Measurements from ENCODE around the gene IGF1.

Gene IGF1

DNA sequence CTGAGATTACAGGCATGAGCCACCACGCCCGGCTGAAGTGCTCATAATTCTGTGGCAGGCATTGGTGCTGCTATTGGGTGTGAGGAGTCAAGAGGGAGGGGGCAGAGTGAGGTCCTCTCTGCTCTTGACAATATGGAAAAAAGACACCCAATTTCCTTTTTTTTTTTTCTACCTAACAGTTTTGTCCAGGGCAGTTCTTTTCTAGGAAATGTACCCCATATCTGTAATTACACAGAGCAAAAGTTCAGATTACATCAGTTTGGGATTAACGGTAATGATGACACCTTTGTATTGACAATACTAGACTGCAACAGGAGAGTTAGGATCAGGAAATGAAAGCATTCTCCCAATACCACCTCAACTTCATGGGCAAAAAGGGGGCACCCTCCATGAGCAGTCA, 36.3 kb downstream of the IGF1 start:
- TF ChIP-seq CTCF (IDR thresholded peaks at IDR 0.05; ENCODE audit: low read depth, low read length), result no peak
- in situ Hi-C loops (cut with HindIII; ENCODE audit: low sequenced_read_pairs), result no loop called here
- no peak overlapping the region for H3K4me3 ChIP-seq (ENCODE audit: low read depth, low read length)
- no peak for DNase-seq (ENCODE audit: low read depth, low spot score)

DNA sequence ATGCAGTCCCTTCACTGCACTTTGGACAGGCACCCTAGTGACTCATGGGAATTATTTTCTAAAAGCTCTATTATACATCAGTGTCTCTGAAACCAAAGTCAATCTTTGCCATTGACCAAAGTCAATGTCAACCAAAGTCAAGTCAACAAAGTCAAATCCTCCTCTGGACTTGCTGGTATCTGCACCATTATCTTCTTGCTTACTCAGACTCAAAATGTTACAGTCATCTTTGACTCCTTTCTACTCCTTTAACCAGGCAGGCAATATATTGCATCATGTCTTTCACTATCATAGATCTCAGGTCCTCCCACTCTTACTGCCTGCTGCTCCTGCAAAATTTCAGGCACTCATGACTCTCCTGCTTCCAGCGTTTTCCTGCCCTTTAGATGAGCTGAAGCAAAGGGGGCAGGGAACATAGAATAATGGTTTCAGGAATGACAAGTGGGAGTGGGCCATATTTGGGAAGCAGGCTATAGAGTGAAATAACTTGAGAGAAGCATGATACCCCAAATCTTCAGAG, 39.2 kb downstream of the IGF1 start:
- H3K4me3 ChIP-seq (ENCODE audit: low read depth, low read length), result no peak overlapping the region
- TF ChIP-seq CTCF (IDR thresholded peaks at IDR 0.05; ENCODE audit: low read depth, low read length), result no peak
- no peak for DNase-seq (ENCODE audit: low read depth, low spot score)
- in situ Hi-C loops (cut with HindIII; ENCODE audit: low sequenced_read_pairs), result no loop called here

GRCh38 chr12:102439426-102440405, 40.6 kb downstream of the IGF1 start:
- DNase-seq (ENCODE audit: low read depth, low spot score), result no peak
- in situ Hi-C loops (cut with HindIII; ENCODE audit: low sequenced_read_pairs), result no loop called here
- H3K4me3 ChIP-seq (ENCODE audit: low read depth, low read length), result no peak overlapping the region
- no peak for TF ChIP-seq CTCF (IDR thresholded peaks at IDR 0.05; ENCODE audit: low read depth, low read length)

DNA sequence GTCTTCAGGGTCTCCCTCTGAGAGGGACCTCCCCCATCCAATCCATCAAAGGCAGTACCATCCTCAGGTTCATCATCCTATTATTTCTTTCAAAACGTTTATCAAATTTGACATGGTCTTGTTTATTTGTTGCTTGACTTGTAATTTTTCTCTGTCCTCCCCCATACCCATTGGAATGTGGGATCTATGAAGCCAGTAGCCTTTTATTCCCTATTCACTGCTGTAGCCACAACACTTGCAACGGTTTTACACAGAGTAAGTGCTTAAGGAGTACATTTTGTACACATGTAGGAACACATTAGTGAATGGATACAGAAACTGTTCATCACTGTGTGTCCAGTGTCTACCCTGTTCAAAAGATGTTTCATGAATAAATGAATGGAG, 41.5 kb downstream of the IGF1 start:
- no peak overlapping the region for H3K4me3 ChIP-seq (ENCODE audit: low read depth, low read length)
- TF ChIP-seq CTCF (IDR thresholded peaks at IDR 0.05; ENCODE audit: low read depth, low read length), result no peak
- peak; percentile 17 for DNase-seq (ENCODE audit: low read depth, low spot score)
- in situ Hi-C loops (cut with HindIII; ENCODE audit: low sequenced_read_pairs), result no loop called here

DNA sequence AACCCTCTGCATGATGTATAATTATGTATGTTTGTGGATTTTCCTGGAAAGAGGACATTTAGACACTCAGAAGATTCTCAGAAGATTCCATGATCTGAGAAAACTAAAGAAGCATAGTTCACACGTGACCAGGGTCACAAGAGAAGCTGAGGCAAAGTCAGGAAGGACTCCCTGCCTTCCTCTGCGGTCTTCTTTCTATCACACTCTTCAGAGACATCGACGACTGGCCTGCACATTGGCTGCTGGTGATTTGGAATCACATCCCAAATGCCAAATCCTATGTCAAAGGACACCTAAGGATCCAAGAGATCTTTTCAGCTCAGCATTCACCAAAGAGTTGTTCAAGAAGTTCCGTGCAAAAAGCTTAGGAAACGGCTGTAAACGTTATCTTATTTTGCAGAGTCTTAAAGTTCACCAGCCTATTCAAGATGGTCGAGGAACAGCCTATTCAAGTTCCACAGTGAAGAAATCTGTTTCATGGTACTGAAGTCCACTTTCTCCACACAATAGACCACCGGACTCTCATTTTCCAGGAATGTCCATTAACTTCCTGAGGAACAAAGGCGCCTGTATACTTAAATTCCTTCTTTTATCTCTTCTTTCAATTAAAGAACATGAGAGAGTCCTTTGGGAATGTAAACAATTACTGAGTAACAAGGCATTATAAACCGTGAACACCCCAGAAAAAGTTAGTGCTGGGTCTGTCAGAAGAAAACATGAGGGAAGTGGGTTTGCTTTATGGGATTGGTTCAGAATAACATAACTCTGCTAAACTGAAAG, 42.1 kb downstream of the IGF1 start:
- in situ Hi-C loops (cut with HindIII; ENCODE audit: low sequenced_read_pairs), result no loop called here
- no peak for TF ChIP-seq CTCF (IDR thresholded peaks at IDR 0.05; ENCODE audit: low read depth, low read length)
- peak; percentile 50 for DNase-seq (ENCODE audit: low read depth, low spot score)

GRCh38 chr12:102437511-102437910, 42.9 kb downstream of the IGF1 start:
- no peak for TF ChIP-seq CTCF (IDR thresholded peaks at IDR 0.05; ENCODE audit: low read depth, low read length)
- no peak for DNase-seq (ENCODE audit: low read depth, low spot score)
- no peak overlapping the region for H3K4me3 ChIP-seq (ENCODE audit: low read depth, low read length)
- in situ Hi-C loops (cut with HindIII; ENCODE audit: low sequenced_read_pairs), result no loop called here

More for the DNA sequence above, 42.1 kb downstream of the IGF1 start:
- no peak overlapping the region for H3K4me3 ChIP-seq (ENCODE audit: low read depth, low read length)
